NOMO-1 treated with DMSO at 0.1 percent for 48 hours (cell line): ENCODE data around the gene MROH7.

Experiments used
- DNase-seq: peaks from one replicate; lab custom pipeline; 2025; ENCODE audit not compliant: unreplicated experiment; lab: John Stamatoyannopoulos, UW

Gene MROH7

GRCh38 chr1:54640863-54641836 lies at the start of gene MROH7:
MROH7 (plus strand) TSS chr1:54641786; CDS start chr1:54652927, 11,141 bp downstream.
- no peak for DNase-seq

- DNase-seq: no peak
These were observed 47.9 kb upstream of the MROH7 start for GRCh38 chr1:54593571-54594160.

GRCh38 chr1:54594463-54594862 lies 47.1 kb upstream of the MROH7 start:
- no peak for DNase-seq

GRCh38 chr1:54595956-54596498 lies 45.6 kb upstream of the MROH7 start:
- DNase-seq: no peak

GRCh38 chr1:54596756-54597155 lies 44.8 kb upstream of the MROH7 start:
- no peak for DNase-seq

GRCh38 chr1:54597455-54598030 lies 44.0 kb upstream of the MROH7 start:
- no peak for DNase-seq

GRCh38 chr1:54599211-54599823 lies 42.3 kb upstream of the MROH7 start:
- DNase-seq: no peak

GRCh38 chr1:54600947-54601721 lies 40.5 kb upstream of the MROH7 start:
- DNase-seq: no peak

GRCh38 chr1:54601730-54602129 lies 39.9 kb upstream of the MROH7 start:
- DNase-seq: no peak

GRCh38 chr1:54602554-54602953 lies 39.0 kb upstream of the MROH7 start:
- no peak for DNase-seq

- DNase-seq: no peak
These were observed 38.3 kb upstream of the MROH7 start for GRCh38 chr1:54603241-54603640.

- DNase-seq: no peak
These were observed 37.5 kb upstream of the MROH7 start for GRCh38 chr1:54604051-54604450.

GRCh38 chr1:54604572-54605370 lies 36.8 kb upstream of the MROH7 start:
- no peak for DNase-seq

GRCh38 chr1:54606096-54606989 lies 35.2 kb upstream of the MROH7 start:
- DNase-seq: no peak

GRCh38 chr1:54606990-54607325 lies 34.6 kb upstream of the MROH7 start:
- DNase-seq: no peak

- no peak for DNase-seq
These were observed 33.6 kb upstream of the MROH7 start for GRCh38 chr1:54607821-54608565.

GRCh38 chr1:54608566-54609230 lies 32.9 kb upstream of the MROH7 start:
- no peak for DNase-seq
